C4-2B (cell line): Measurements from ENCODE around the gene DLX1.

Experiments
- ZFX ChIP-seq: fragments of 450-650 bp; IDR thresholded peaks from 2 replicates; pipeline ENCODE4 v1.6.1; 2017
- TF ChIP-seq, protein P1 (sequence below): fragments of 450-650 bp; conservative IDR thresholded peaks from 2 replicates; pipeline ENCODE4 v1.5.1; 2017; ENCODE audit warnings: mild to moderate bottlenecking

DNA sequence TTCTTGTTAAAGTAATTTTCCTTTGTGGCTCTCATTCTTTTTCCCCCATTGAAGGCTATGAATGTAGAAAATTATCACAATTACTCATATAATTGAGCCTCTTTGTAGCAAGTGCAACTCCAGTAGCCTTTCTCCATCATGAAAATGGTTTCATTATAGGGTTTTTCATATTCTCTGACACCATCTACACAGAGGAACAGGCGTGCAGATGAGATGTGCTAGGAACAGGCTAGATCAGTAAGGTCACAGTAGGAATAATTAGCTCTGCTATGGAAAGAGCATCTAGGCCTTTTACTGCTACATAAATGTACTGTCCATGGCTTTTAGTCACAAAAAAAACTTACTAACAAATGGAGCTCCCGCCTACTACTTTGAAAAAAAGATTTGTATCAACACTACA lies 12.6 kb upstream of the DLX1 start:
- TF ChIP-seq, protein P1, sequence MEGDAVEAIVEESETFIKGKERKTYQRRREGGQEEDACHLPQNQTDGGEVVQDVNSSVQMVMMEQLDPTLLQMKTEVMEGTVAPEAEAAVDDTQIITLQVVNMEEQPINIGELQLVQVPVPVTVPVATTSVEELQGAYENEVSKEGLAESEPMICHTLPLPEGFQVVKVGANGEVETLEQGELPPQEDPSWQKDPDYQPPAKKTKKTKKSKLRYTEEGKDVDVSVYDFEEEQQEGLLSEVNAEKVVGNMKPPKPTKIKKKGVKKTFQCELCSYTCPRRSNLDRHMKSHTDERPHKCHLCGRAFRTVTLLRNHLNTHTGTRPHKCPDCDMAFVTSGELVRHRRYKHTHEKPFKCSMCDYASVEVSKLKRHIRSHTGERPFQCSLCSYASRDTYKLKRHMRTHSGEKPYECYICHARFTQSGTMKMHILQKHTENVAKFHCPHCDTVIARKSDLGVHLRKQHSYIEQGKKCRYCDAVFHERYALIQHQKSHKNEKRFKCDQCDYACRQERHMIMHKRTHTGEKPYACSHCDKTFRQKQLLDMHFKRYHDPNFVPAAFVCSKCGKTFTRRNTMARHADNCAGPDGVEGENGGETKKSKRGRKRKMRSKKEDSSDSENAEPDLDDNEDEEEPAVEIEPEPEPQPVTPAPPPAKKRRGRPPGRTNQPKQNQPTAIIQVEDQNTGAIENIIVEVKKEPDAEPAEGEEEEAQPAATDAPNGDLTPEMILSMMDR: no peak
- no peak for TF ChIP-seq ZFX
